Regular cardiac myocyte (primary cell): Measurements from ENCODE around the gene SPANXN4. TPM values are rescaled to one million over a fixed set of nuclear protein-coding genes. Genes with fewer than 3 reads are reported as not detected.

ENCODE experiments used
- total RNA-seq: library from RNA; depleted of rRNA; stranded (reverse); fragments of >200 nt; gene quantifications from 2 replicates; pipeline ENCODE4 v1.2.3, GENCODE V29; 2014

SPANXN4 gene
- not detected in 2 replicates for total RNA-seq

GRCh38 chrX:143025628-143026027 lies at the start of gene SPANXN4:
TSS of gene SPANXN4 (plus strand) at chrX:143025928. CDS start at chrX:143026015, 87 bp downstream.

